ENCODE data around the gene SLC50A1.

Gene SLC50A1

GRCh38 chr1:155127967-155128754 lies 7.5 kb upstream of the SLC50A1 start:
- in situ Hi-C loops (cut with MboI; ENCODE audit: low pct_unique_long_range_greater_than_20kb, low sequenced_read_pairs, unreplicated experiment) = no loop called here

GRCh38 chr1:155128755-155129473 lies 6.7 kb upstream of the SLC50A1 start:
- TF ChIP-seq CTCF (IDR thresholded peaks at IDR 0.05; ENCODE audit: extremely low read depth, insufficient read depth, missing control alignments) = no peak
- in situ Hi-C loops (cut with MboI; ENCODE audit: low pct_unique_long_range_greater_than_20kb, low sequenced_read_pairs, unreplicated experiment) = no loop called here
- no peak for DNase-seq (ENCODE audit: low spot score)

More at GRCh38 chr1:155127967-155128754, 7.5 kb upstream of the SLC50A1 start:
- no peak for DNase-seq (ENCODE audit: low spot score)
- no peak for TF ChIP-seq CTCF (IDR thresholded peaks at IDR 0.05; ENCODE audit: extremely low read depth, insufficient read depth, missing control alignments)

GRCh38 chr1:155130272-155131006 lies 5.2 kb upstream of the SLC50A1 start:
- in situ Hi-C loops (cut with MboI; ENCODE audit: low pct_unique_long_range_greater_than_20kb, low sequenced_read_pairs, unreplicated experiment) = no loop called here
- DNase-seq (ENCODE audit: low spot score) = no peak

GRCh38 chr1:155131285-155131684 lies 4.4 kb upstream of the SLC50A1 start:
- in situ Hi-C loops (cut with MboI; ENCODE audit: low pct_unique_long_range_greater_than_20kb, low sequenced_read_pairs, unreplicated experiment) = no loop called here
- TF ChIP-seq CTCF (IDR thresholded peaks at IDR 0.05; ENCODE audit: extremely low read depth, insufficient read depth, missing control alignments) = no peak
- no peak for DNase-seq (ENCODE audit: low spot score)

More at GRCh38 chr1:155130272-155131006, 5.2 kb upstream of the SLC50A1 start:
- TF ChIP-seq CTCF (IDR thresholded peaks at IDR 0.05; ENCODE audit: extremely low read depth, insufficient read depth, missing control alignments) = no peak

GRCh38 chr1:155131856-155132255 lies 3.8 kb upstream of the SLC50A1 start:
- DNase-seq (ENCODE audit: low spot score) = no peak
- no peak for TF ChIP-seq CTCF (IDR thresholded peaks at IDR 0.05; ENCODE audit: extremely low read depth, insufficient read depth, missing control alignments)
- in situ Hi-C loops (cut with MboI; ENCODE audit: low pct_unique_long_range_greater_than_20kb, low sequenced_read_pairs, unreplicated experiment) = no loop called here

GRCh38 chr1:155133799-155134281 lies 1.8 kb upstream of the SLC50A1 start:
- in situ Hi-C loops (cut with MboI; ENCODE audit: low pct_unique_long_range_greater_than_20kb, low sequenced_read_pairs, unreplicated experiment) = no loop called here
- no peak for DNase-seq (ENCODE audit: low spot score)
- TF ChIP-seq CTCF (IDR thresholded peaks at IDR 0.05; ENCODE audit: extremely low read depth, insufficient read depth, missing control alignments) = no peak
